GM23338 (cell line): Measurements from ENCODE around the gene FRMD4A. TPM values are rescaled to one million over a fixed set of nuclear protein-coding genes. Genes with fewer than 3 reads are reported as not detected.

ENCODE experiments used
- ATAC-seq: fragments of 200-7000 bp; cut with Tn5 transposase; 3 replicates; pipeline ENCODE4 v1.9.1; 2020
- DNase-seq: peaks from one replicate; pipeline ENCODE4 v3.0.0-alpha.2; 2015; ENCODE audit warnings: low spot score
- H2AFZ ChIP-seq: fragments of 200-600 bp; sonication (generic); 2 replicates; pipeline ENCODE4 v1.8.0; 2016; ENCODE audit warnings: antibody characterized with exemption, mild to moderate bottlenecking, moderate library complexity
- H3F3A ChIP-seq: fragments of 200-600 bp; sonication (generic); replicated peaks from 2 replicates; pipeline ENCODE4 v1.8.0; 2017; ENCODE audit warnings: antibody characterized with exemption, mixed run types, low read depth
- H3K27ac ChIP-seq: fragments of 200-600 bp; sonication (generic); 2 replicates; pipeline ENCODE4 v1.6.1; 2016; ENCODE audit warnings: low read depth
- H3K27me3 ChIP-seq: fragments of 200-600 bp; sonication (generic); 2 replicates; pipeline ENCODE4 v1.8.0; 2016; ENCODE audit warnings: mild to moderate bottlenecking, mixed run types, moderate library complexity; ENCODE audit not compliant: insufficient read depth
- H3K36me3 ChIP-seq: fragments of 200-600 bp; sonication (generic); 2 replicates; pipeline ENCODE4 v1.8.0; 2016; ENCODE audit warnings: mild to moderate bottlenecking; ENCODE audit not compliant: insufficient read depth
- H3K4me1 ChIP-seq: fragments of 200-600 bp; sonication (generic); 2 replicates; pipeline ENCODE4 v1.8.0; 2016; ENCODE audit warnings: mild to moderate bottlenecking, moderate library complexity; ENCODE audit not compliant: insufficient read depth
- H3K4me2 ChIP-seq: fragments of 200-600 bp; sonication (generic); 2 replicates; pipeline ENCODE4 v1.7.1; 2017; ENCODE audit warnings: mixed run types
- H3K4me3 ChIP-seq: fragments of 200-600 bp; sonication (generic); 2 replicates; pipeline ENCODE4 v1.6.1; 2016; ENCODE audit warnings: mixed run types
- H3K79me2 ChIP-seq: fragments of 200-600 bp; sonication (generic); replicated peaks from 2 replicates; pipeline ENCODE4 v1.8.0; 2017; ENCODE audit warnings: mild to moderate bottlenecking; ENCODE audit not compliant: insufficient read depth
- H3K9me2 ChIP-seq: fragments of 200-600 bp; sonication (generic); 2 replicates; pipeline ENCODE4 v1.8.0; 2017; ENCODE audit not compliant: insufficient read depth
- H4K20me1 ChIP-seq: fragments of 200-600 bp; sonication (generic); replicated peaks from 2 replicates; pipeline ENCODE4 v1.8.0; 2017; ENCODE audit warnings: mild to moderate bottlenecking; ENCODE audit not compliant: insufficient read depth
- H3K27ac Mint-ChIP-seq: 2 replicates; pipeline ENCODE4 v1.8.0; 2020; ENCODE audit warnings: inconsistent platforms, mild to moderate bottlenecking, moderate library complexity, mixed read lengths
- H3K27me3 Mint-ChIP-seq: 3 replicates; pipeline ENCODE4 v1.8.0; 2022; ENCODE audit warnings: low read depth, mild to moderate bottlenecking, moderate library complexity, mixed read lengths, inconsistent platforms; ENCODE audit not compliant: insufficient read depth, poor library complexity
- H3K36me3 Mint-ChIP-seq: 3 replicates; pipeline ENCODE4 v1.8.0; 2021; ENCODE audit warnings: low read depth, mild to moderate bottlenecking, inconsistent platforms, moderate library complexity, mixed read lengths
- H3K4me1 Mint-ChIP-seq: 3 replicates; pipeline ENCODE4 v1.8.0; 2020; ENCODE audit warnings: mild to moderate bottlenecking, inconsistent platforms, mixed read lengths
- H3K4me3 Mint-ChIP-seq: 3 replicates; pipeline ENCODE4 v1.8.0; 2021; ENCODE audit warnings: moderate library complexity, mild to moderate bottlenecking, inconsistent platforms, mixed read lengths
- H3K9me3 Mint-ChIP-seq: 3 replicates; pipeline ENCODE4 v1.8.0; 2020; ENCODE audit warnings: moderate library complexity, mild to moderate bottlenecking, inconsistent platforms, mixed read lengths
- CREB1 ChIP-seq: fragments of 250-450 bp; sonication (Bioruptor Pico); IDR thresholded peaks from 2 replicates; pipeline ENCODE4 v1.5.0; 2020; ENCODE audit warnings: low read depth, mild to moderate bottlenecking, moderate library complexity
- CTCF ChIP-seq, 2 experiments: fragments of 200-600 bp in 1 of 2; sonication (generic) in 1 of 2; conservative IDR thresholded peaks; 2 replicates each; pipeline versions ENCODE4 v1.5.1 to v1.6.1; 2016 to 2017; ENCODE audit warnings: antibody characterized with exemption in 2 of 2, low read depth in 2 of 2, mild to moderate bottlenecking in 2 of 2, moderate library complexity in 1 of 2
- ETS1 ChIP-seq: IDR thresholded peaks from 2 replicates; pipeline ENCODE4 v1.6.1; 2016; ENCODE audit warnings: antibody characterized with exemption
- EZH2 ChIP-seq: fragments of 200-600 bp; sonication (generic); IDR thresholded peaks from one replicate; pipeline ENCODE4 v1.8.0; 2017; ENCODE audit warnings: antibody characterized with exemption, mild to moderate bottlenecking, low read depth; ENCODE audit not compliant: unreplicated experiment
- EZH2phosphoT487 ChIP-seq: fragments of 200-600 bp; sonication (generic); IDR thresholded peaks from one replicate; pipeline ENCODE4 v1.8.1; 2018; ENCODE audit warnings: antibody characterized with exemption; ENCODE audit not compliant: unreplicated experiment
- JUNB ChIP-seq: IDR thresholded peaks from one replicate; pipeline ENCODE4 v1.6.1; 2016; ENCODE audit warnings: antibody characterized with exemption; ENCODE audit not compliant: unreplicated experiment
- POLR2AphosphoS5 ChIP-seq: IDR thresholded peaks from 2 replicates; pipeline ENCODE4 v1.6.1; 2016; ENCODE audit warnings: antibody characterized with exemption, low read depth
- REST ChIP-seq: IDR thresholded peaks from one replicate; pipeline ENCODE4 v1.6.1; 2018; ENCODE audit warnings: antibody characterized with exemption; ENCODE audit not compliant: unreplicated experiment
- ZNF114 ChIP-seq: fragments of 250-450 bp; sonication (Bioruptor Pico); IDR thresholded peaks from 2 replicates; pipeline ENCODE4 v1.5.0; 2020; ENCODE audit warnings: mild to moderate bottlenecking, moderate library complexity
- ZNF331 ChIP-seq: fragments of 250-450 bp; sonication (Bioruptor Pico); IDR thresholded peaks from 2 replicates; pipeline ENCODE4 v1.5.0; 2020; ENCODE audit warnings: low read depth, mild to moderate bottlenecking, moderate library complexity
- ZNF462 ChIP-seq: fragments of 250-450 bp; sonication (Bioruptor Pico); IDR thresholded peaks from 2 replicates; pipeline ENCODE4 v1.5.0; 2020; ENCODE audit warnings: mild to moderate bottlenecking, moderate library complexity
- polyA plus RNA-seq: library from polyadenylated mRNA; unstranded; fragments of >200 nt; fragmentation: Nextera tagmentation; extraction: Ambion mirVana; gene quantifications from 2 replicates; pipeline ENCODE4 v1.2.1, GENCODE V29; 2016
- total RNA-seq: library from RNA; depleted of rRNA; stranded (reverse); fragments of >200 nt; shearing (Covaris generic); gene quantifications from 2 replicates; pipeline ENCODE4 v1.2.3, GENCODE V29; 2014

Gene FRMD4A
- total and polyA plus RNA-seq, 2 experiments from 2014 or later: 14.0 to 20.1 TPM

GRCh38 chr10:13917791-13918190 lies 412.9 kb downstream of the FRMD4A start (continued):
- TF ChIP-seq ETS1: no peak
- no peak for TF ChIP-seq ZNF331 (CRISPR knock-in tag)
- no peak for TF ChIP-seq CREB1 (CRISPR knock-in tag)
- no peak for TF ChIP-seq CTCF (conservative IDR thresholded peaks at IDR 0.05; ENCODE audit: low read depth in 2 of 2)

- Histone ChIP-seq H3F3A (no peaks in the 10 kb centered on the region), H3K4me1 (no peaks in the 10 kb centered on the region), H3K4me2 (no peak overlapping the region), H3K4me3 (no peak overlapping the region), H4K20me1 (no peaks in the 10 kb centered on the region), H3K36me3 (no peaks in the 10 kb centered on the region), H3K79me2 (no peaks in the 10 kb centered on the region), H2AFZ (no peak overlapping the region), H3K9me2 (no peaks in the 10 kb centered on the region), H3K27ac (no peak overlapping the region), H3K27me3 (no peaks in the 10 kb centered on the region)
- Mint-ChIP-seq H3K36me3 (no peaks in the 10 kb centered on the region), H3K9me3 (no peaks in the 10 kb centered on the region), H3K4me3 (no peak overlapping the region), H3K27ac (no peak overlapping the region), H3K27me3 (no peaks in the 10 kb centered on the region), H3K4me1 (peaks cover 2% of the 10 kb centered on the region; the same call in 1 of the 3 replicates)
- ATAC-seq: no peak
- DNase-seq: no peak
- TF ChIP-seq JUNB: no peak
- TF ChIP-seq ZNF462: no peak
- TF ChIP-seq POLR2AphosphoS5: no peak
- TF ChIP-seq EZH2: no peak
- no peak for TF ChIP-seq EZH2phosphoT487
- no peak for TF ChIP-seq REST
- TF ChIP-seq ETS1: no peak
- no peak for TF ChIP-seq ZNF114 (CRISPR knock-in tag)
- TF ChIP-seq CREB1 (CRISPR knock-in tag): no peak
These were observed 414.3 kb downstream of the FRMD4A start for GRCh38 chr10:13916384-13916947.
